HCT116 (cell line): ENCODE measurements around the gene SLC2A4. TPM values are rescaled to one million over a fixed set of nuclear protein-coding genes. Genes with fewer than 3 reads are reported as not detected.

ENCODE experiments used
- ATAC-seq: fragments of 200-7000 bp; cut with Tn5 transposase; 2 replicates; pipeline ENCODE4 v1.9.1; 2020; ENCODE audit warnings: mild to moderate bottlenecking, moderate library complexity
- BruUV-seq: library from RNA; stranded (reverse); fragments of 400-500 nt; replicated peaks from 2 replicates; lab custom pipeline; 2021; lab: Mats Ljungman, UMichigan
- CTCF ChIA-PET: fragments of 300-600 bp; sonication (Branson Sonifier 250); formaldehyde crosslinking; loops from one replicate; lab custom pipeline; 2021; ENCODE audit warnings: antibody characterized with exemption; lab: Charles Lee
- POLR2A ChIA-PET: fragments of 300-600, 350-600 bp; sonication (Branson Sonifier 250); formaldehyde crosslinking; loops from one replicate; lab custom pipeline; 2021; ENCODE audit warnings: antibody characterized with exemption; lab: Charles Lee
- RAD21 ChIA-PET, 2 experiments: fragments of 300-600 bp; sonication (Branson Sonifier 250); formaldehyde crosslinking; loops; one replicate each; lab custom pipeline; 2023; ENCODE audit warnings: low total read pairs in 2 of 2; ENCODE audit not compliant: uncharacterized antibody in 2 of 2, unreplicated experiment in 2 of 2, low non-redundant PET in 1 of 2; lab: Charles Lee
- DNase-seq: peaks from one replicate; pipeline ENCODE4 v3.0.0-alpha.2; 2010; ENCODE audit warnings: low read depth, low spot score
- H2AFZ ChIP-seq: fragments of 200-600 bp; shearing (Covaris generic), sonication (generic); 2 replicates; pipeline ENCODE4 v1.6.1; 2017; ENCODE audit warnings: low read depth, mixed run types, mixed read lengths, antibody characterized with exemption, low read length; ENCODE audit not compliant: poor library complexity, severe bottlenecking
- H3K27ac ChIP-seq: 2 replicates; pipeline ENCODE4 v1.5.1; 2012; ENCODE audit warnings: low read depth, low read length
- H3K27me3 ChIP-seq: fragments of 200-600 bp; sonication (generic); 2 replicates; pipeline ENCODE4 v1.6.1; 2016; ENCODE audit warnings: mixed run types, low read length, mixed read lengths; ENCODE audit not compliant: insufficient read depth
- H3K36me3 ChIP-seq, 2 experiments: fragments of 200-500 bp in 1 of 2; fragments of 200-600 bp in 1 of 2; sonication (Bioruptor generic) in 1 of 2; sonication (generic) in 1 of 2; 2 replicates each; pipeline versions ENCODE4 v1.5.1 to v1.6.1; 2014 to 2016; ENCODE audit warnings: low read length in 2 of 2, inconsistent platforms in 1 of 2, mixed read lengths in 1 of 2, mixed run types in 1 of 2; ENCODE audit not compliant: insufficient read depth in 2 of 2, control insufficient read depth in 1 of 2
- H3K4me1 ChIP-seq, 2 experiments: fragments of 200-600 bp in 1 of 2; sonication (generic) in 1 of 2; 2 replicates each; pipeline versions ENCODE4 v1.5.1 to v1.6.1; 2012 to 2017; ENCODE audit warnings: low read length in 2 of 2, inconsistent platforms in 1 of 2, mild to moderate bottlenecking in 1 of 2, mixed read lengths in 1 of 2, mixed run types in 1 of 2, moderate library complexity in 1 of 2; ENCODE audit not compliant: insufficient read depth in 2 of 2, control insufficient read depth in 1 of 2
- H3K4me2 ChIP-seq: fragments of 200-600 bp; sonication (generic); 2 replicates; pipeline ENCODE4 v1.6.1; 2017; ENCODE audit warnings: mixed run types, low read length, mixed read lengths
- H3K4me3 ChIP-seq, 2 experiments: fragments of 200-600 bp in 1 of 2; sonication (generic) in 1 of 2; replicated peaks in 1 of 2; 2 replicates each; pipeline ENCODE4 v1.5.1; 2011 to 2016; ENCODE audit warnings: low read length in 2 of 2, control low read depth in 1 of 2, low read depth in 1 of 2, mild to moderate bottlenecking in 1 of 2, mixed read lengths in 1 of 2, mixed run types in 1 of 2
- H3K79me2 ChIP-seq: fragments of 200-600 bp; sonication (generic); 2 replicates; pipeline ENCODE4 v1.6.1; 2017; ENCODE audit warnings: mild to moderate bottlenecking, mixed run types, low read length, moderate library complexity, mixed read lengths; ENCODE audit not compliant: insufficient read depth
- H3K9ac ChIP-seq: fragments of 200-600 bp; sonication (generic); 2 replicates; pipeline ENCODE4 v1.6.1; 2016; ENCODE audit warnings: low read length, mixed read lengths
- H3K9me2 ChIP-seq: fragments of 200-600 bp; sonication (generic), shearing (Covaris generic); 2 replicates; pipeline ENCODE4 v1.6.1; 2017; ENCODE audit warnings: mixed run types, mild to moderate bottlenecking, moderate library complexity; ENCODE audit not compliant: insufficient read depth
- H3K9me3 ChIP-seq, 2 experiments: fragments of 200-500 bp in 1 of 2; fragments of 200-600 bp in 1 of 2; sonication (Bioruptor generic) in 1 of 2; sonication (generic) in 1 of 2; 2 replicates each; pipeline ENCODE4 v1.6.1; 2014 to 2017; ENCODE audit warnings: low read length in 2 of 2, mixed read lengths in 2 of 2, inconsistent platforms in 1 of 2, low read depth in 1 of 2, mild to moderate bottlenecking in 1 of 2, mixed run types in 1 of 2, moderate library complexity in 1 of 2; ENCODE audit not compliant: control insufficient read depth in 1 of 2, insufficient read depth in 1 of 2
- H4K20me1 ChIP-seq: fragments of 200-600 bp; sonication (generic), shearing (Covaris generic); 2 replicates; pipeline ENCODE4 v1.6.1; 2017; ENCODE audit warnings: mixed run types, mild to moderate bottlenecking, moderate library complexity; ENCODE audit not compliant: insufficient read depth
- ATF3 ChIP-seq: IDR thresholded peaks from 2 replicates; pipeline ENCODE4 v1.6.1; 2012
- CTCF ChIP-seq, 3 experiments: fragments of 200-600 bp in 1 of 3; sonication (generic) in 1 of 3; IDR thresholded peaks in 2 of 3; conservative IDR thresholded peaks in 1 of 3; 2 replicates each; pipeline ENCODE4 v1.5.1; 2012 to 2017; ENCODE audit warnings: low read depth in 2 of 3, low read length in 2 of 3, antibody characterized with exemption in 1 of 3, borderline replicate concordance in 1 of 3, control low read depth in 1 of 3, mild to moderate bottlenecking in 1 of 3, mixed read lengths in 1 of 3, mixed run types in 1 of 3, moderate library complexity in 1 of 3; ENCODE audit not compliant: insufficient read depth in 1 of 3
- EGR1 ChIP-seq: IDR thresholded peaks from 2 replicates; pipeline ENCODE4 v1.6.1; 2012; ENCODE audit warnings: low read depth
- EZH2 ChIP-seq: fragments of 200-600 bp; sonication (generic); IDR thresholded peaks from 2 replicates; pipeline ENCODE4 v1.6.1; 2017; ENCODE audit warnings: antibody characterized with exemption, mixed run types
- JUND ChIP-seq: IDR thresholded peaks from 2 replicates; pipeline ENCODE4 v1.6.1; 2012
- MAX ChIP-seq: IDR thresholded peaks from 2 replicates; pipeline ENCODE4 v1.6.1; 2012
- RAD21 ChIP-seq: IDR thresholded peaks from 2 replicates; pipeline ENCODE4 v1.6.1; 2012; ENCODE audit warnings: low read depth, mild to moderate bottlenecking
- REST ChIP-seq: IDR thresholded peaks from 2 replicates; pipeline ENCODE4 v1.6.1; 2012; ENCODE audit warnings: low read depth
- SIN3A ChIP-seq: IDR thresholded peaks from 2 replicates; pipeline ENCODE4 v1.6.1; 2012; ENCODE audit warnings: low read depth
- YY1 ChIP-seq: IDR thresholded peaks from 2 replicates; pipeline ENCODE4 v1.6.1; 2011; ENCODE audit warnings: low read length, low read depth, moderate library complexity, mild to moderate bottlenecking; ENCODE audit not compliant: insufficient replicate concordance; ENCODE audit errors: extremely low read depth
- intact Hi-C: fragments of 100-400 bp; cut with micrococcal nuclease; formaldehyde crosslinking; loops from 2 replicates; pipeline ENCODE4 v1.10.0; 2022
- total RNA-seq: library from RNA; stranded (reverse); gene quantifications from one replicate; pipeline ENCODE4 v1.2.1, GENCODE V29; 2021; ENCODE audit not compliant: unreplicated experiment

SLC2A4 gene
- total RNA-seq, 1 experiment from 2014 or later = 2.5 TPM

GRCh38 chr17:7323731-7324437 is 42.4 kb downstream of the SLC2A4 start:
- Histone ChIP-seq H3K36me3 (peaks cover 24 to 52% of the 10 kb centered on the region in 2 experiments; a peak in 3 of 4 replicates), H3K9ac (no peak overlapping the region), H4K20me1 (no peaks in the 10 kb centered on the region), H3K9me3 (no peaks in the 10 kb centered on the region), H3K4me2 (no peak overlapping the region), H3K27ac (no peak overlapping the region), H3K27me3 (no peaks in the 10 kb centered on the region), H3K4me3 (no peak overlapping the region), H3K4me1 (peaks cover 0 to 12% of the 10 kb centered on the region in 2 experiments; a peak in 3 of 4 replicates), H3K79me2 (peaks cover 20% of the 10 kb centered on the region; the same call in 1 of the 2 replicates), H3K9me2 (no peaks in the 10 kb centered on the region), H2AFZ (no peak overlapping the region)
- DNase-seq (no peak), ATAC-seq (peak; percentile 76)
- ChIA-PET RAD21 (no interaction called here), POLR2A (no interaction called here), CTCF (interaction anchor here (1.2 kb wide), 1 partner anchor 21 kb away, joined by 4 read pairs; no protein-coding TSS in a partner anchor)
- intact Hi-C loops = no loop called here
- TF ChIP-seq CTCF (IDR thresholded peaks at IDR 0.05 in 2 of 3, conservative IDR thresholded peaks at IDR 0.05 in 1 of 3; ENCODE audit: borderline replicate concordance in 1 of 3, insufficient read depth in 1 of 3, low read depth in 2 of 3, low read length in 2 of 3) (peak in 2 of 3 experiments; percentile 91 to 92; a peak in 5 of 6 replicates), SIN3A (no peak), RAD21 (no peak), EZH2 (no peak), YY1 (no peak)
- no TSS peak for BruUV-seq

- no peak overlapping the region for H3K9ac ChIP-seq
- H4K20me1 ChIP-seq = no peaks in the 10 kb centered on the region
- no peaks in the 10 kb centered on the region for H3K9me2 ChIP-seq
- intact Hi-C loops = no loop called here
- TF ChIP-seq EZH2 (no peak), JUND (no peak), REST (no peak), YY1 (no peak), EGR1 (no peak), ATF3 (no peak), MAX (no peak)
- DNase-seq (no peak), ATAC-seq (no peak)
- no peak overlapping the region for H3K4me3 ChIP-seq
- POLR2A ChIA-PET = no interaction called here
- H3K4me1 ChIP-seq = peaks cover 0 to 12% of the 10 kb centered on the region in 2 experiments; a peak in 3 of 4 replicates
- RAD21 ChIA-PET = no interaction called here
- CTCF ChIA-PET = interaction anchor here (0.7 to 1.2 kb wide), 3 partner anchors 10 to 236 kb away, joined by 3 to 4 read pairs (median 3); no protein-coding TSS in a partner anchor
- peaks cover 20% of the 10 kb centered on the region; the same call in 1 of the 2 replicates for H3K79me2 ChIP-seq
- H2AFZ ChIP-seq = no peak overlapping the region
- no peaks in the 10 kb centered on the region for H3K9me3 ChIP-seq
- H3K27me3 ChIP-seq = no peaks in the 10 kb centered on the region
- peak overlapping the region; percentile 29; the same call in 1 of the 2 replicates for H3K27ac ChIP-seq
- no TSS peak for BruUV-seq
- H3K4me2 ChIP-seq = no peak overlapping the region
- peaks cover 24 to 50% of the 10 kb centered on the region in 2 experiments; a peak in 3 of 4 replicates for H3K36me3 ChIP-seq
Measured at GRCh38 chr17:7324438-7324779, 42.9 kb downstream of the SLC2A4 start.
